Ramos (cell line): ENCODE data around the gene ZSCAN16.

Experiments used
- in situ Hi-C: fragments of 300-500 bp; cut with MboI; formaldehyde crosslinking; loops from one replicate; pipeline ENCODE4 v1.14.3; 2022; ENCODE audit warnings: low sequenced_read_pairs; ENCODE audit not compliant: unreplicated experiment

The ZSCAN16 gene

GRCh38 chr6:28124971-28125353 is 553 bp downstream of the ZSCAN16 start:
- in situ Hi-C loops = loop anchor here (10.0 kb wide), 1 partner anchor 220 kb away; no protein-coding TSS in a partner anchor

DNA sequence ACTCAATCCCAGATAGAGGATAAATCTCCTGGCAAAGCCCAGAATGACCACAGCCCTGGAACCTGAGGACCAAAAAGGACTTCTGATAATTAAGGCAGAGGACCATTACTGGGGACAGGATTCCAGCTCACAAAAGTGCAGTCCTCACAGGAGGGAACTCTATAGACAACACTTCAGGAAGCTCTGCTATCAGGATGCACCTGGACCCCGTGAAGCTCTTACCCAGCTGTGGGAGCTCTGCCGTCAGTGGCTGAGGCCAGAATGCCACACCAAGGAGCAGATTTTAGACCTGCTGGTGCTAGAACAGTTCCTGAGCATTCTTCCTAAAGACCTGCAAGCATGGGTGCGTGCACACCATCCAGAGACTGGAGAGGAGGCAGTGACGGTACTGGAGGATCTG is 992 bp downstream of the ZSCAN16 start:
- in situ Hi-C loops = loop anchor here (10.0 kb wide), 1 partner anchor 221 kb away; no protein-coding TSS in a partner anchor

DNA sequence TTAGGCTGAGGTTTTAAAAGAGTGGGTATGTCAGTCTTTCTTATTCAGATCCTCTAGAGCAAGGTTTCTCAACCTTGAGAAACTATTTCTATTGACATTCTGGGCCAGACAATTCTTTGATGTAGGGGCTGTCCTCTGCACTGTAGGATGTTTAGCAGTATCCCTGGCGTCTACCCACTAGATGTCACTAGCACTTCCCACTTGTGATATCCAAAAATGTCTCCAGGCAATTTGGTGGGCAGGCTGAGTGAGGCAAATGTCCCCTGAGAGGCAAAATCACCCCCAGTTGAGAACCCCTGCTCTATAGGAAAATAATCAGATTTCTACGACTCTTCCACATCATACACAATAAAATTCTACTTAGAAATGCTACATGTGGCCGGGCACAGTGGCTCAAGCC is 9.6 kb downstream of the ZSCAN16 start:
- in situ Hi-C loops = no loop called here

DNA sequence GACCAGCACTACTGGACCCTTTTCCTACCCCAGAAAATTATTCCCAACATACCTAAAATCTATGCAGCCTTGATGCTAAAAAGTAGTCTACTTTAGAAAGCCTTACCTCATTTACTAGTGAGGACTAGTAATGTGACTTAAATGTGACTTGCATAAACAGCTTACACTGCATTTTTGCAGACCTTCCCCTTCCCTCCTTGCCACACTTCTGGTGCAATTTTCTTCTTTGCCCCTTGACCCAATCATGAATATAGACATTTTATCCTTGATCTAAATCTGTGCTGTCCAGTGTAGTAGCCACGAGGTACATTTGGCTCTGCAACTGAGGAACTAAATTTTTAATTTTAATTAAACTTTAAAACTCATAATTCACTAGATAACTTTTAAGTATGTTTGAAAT is 10.3 kb downstream of the ZSCAN16 start:
- in situ Hi-C loops = no loop called here

- in situ Hi-C loops = no loop called here
These were observed 11.0 kb downstream of the ZSCAN16 start for GRCh38 chr6:28135393-28135792.

GRCh38 chr6:28136585-28137504 is 12.4 kb downstream of the ZSCAN16 start:
- in situ Hi-C loops = no loop called here

GRCh38 chr6:28137505-28137981 is 13.1 kb downstream of the ZSCAN16 start:
- in situ Hi-C loops = no loop called here

DNA sequence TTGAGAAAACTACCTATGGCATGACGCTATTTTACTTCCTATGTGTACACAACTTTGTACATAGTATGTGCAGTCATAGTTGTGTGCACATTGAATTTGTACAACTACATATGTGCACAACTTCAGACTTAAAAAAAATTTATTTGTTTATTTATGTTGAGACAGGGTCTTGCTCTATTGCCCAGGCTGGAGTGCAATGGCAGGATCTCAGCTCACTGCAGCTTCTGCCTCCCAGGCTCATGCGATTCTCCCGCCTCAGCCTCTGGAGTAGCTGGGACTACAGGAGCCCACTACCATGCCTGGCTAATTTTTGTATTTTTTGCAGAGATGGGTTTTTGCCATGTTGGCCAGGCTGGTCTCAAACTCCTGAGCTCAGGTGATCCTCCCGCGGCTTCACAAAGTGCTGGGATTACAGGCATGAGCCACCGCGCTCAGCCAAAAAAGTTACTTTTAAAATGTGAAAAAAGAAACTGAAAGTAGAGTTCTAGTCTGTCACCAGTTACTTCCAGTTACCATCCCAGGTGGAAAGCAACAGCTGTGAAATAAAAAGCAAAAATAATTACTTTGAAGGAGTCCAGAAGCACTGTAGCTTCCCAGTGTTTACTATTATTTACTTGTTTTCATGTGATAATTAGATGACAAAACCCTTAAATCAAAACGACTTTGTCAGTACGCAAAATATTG is 15.6 kb downstream of the ZSCAN16 start:
- in situ Hi-C loops = no loop called here

- in situ Hi-C loops = no loop called here
These were observed 16.2 kb downstream of the ZSCAN16 start for GRCh38 chr6:28140616-28141015.

GRCh38 chr6:28141500-28142329 is 17.3 kb downstream of the ZSCAN16 start, which contains the start of gene ZKSCAN8:
Gene ZKSCAN8 (plus strand): TSS chr6:28141883. CDS start chr6:28148408, 6,525 bp downstream.
- in situ Hi-C loops = no loop called here

DNA sequence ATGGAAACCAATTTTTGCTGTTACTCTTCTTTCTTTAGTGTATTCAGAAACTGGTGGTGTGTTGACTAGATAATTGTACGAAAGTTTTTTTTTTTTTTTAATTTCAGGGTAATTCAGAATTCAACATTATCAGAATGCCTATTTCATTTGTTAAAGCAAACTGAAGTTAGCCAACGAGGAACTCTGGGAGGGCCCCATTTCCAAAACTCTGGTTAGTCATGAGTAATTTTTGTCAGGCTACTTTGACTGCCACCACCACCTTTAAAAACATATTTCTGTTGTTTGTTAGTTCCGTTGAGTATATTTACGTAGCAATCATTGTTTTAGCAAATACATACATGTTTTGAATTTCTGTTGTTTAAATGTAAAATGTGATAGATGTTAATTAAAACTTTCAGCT is 18.0 kb downstream of the ZSCAN16 start:
- in situ Hi-C loops = no loop called here

DNA sequence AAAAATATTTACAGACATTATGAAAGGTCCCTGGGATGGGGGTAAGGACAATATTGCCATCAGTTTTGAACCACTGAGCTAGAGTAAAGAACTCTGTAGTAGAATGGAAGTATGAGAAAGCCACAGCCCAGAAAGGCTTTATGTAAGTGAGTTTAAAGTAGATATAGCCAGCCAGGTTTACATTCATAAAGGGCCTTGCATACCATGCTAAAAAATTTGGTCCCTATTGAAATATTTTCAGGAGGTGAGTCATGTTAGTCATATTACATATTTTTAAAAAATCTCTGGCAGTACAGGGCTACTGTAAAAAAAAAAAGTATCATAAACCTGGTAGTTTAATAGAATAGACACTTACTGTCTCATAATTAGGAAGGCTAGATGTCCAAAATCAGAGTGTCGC is 20.8 kb downstream of the ZSCAN16 start:
- in situ Hi-C loops = no loop called here

DNA sequence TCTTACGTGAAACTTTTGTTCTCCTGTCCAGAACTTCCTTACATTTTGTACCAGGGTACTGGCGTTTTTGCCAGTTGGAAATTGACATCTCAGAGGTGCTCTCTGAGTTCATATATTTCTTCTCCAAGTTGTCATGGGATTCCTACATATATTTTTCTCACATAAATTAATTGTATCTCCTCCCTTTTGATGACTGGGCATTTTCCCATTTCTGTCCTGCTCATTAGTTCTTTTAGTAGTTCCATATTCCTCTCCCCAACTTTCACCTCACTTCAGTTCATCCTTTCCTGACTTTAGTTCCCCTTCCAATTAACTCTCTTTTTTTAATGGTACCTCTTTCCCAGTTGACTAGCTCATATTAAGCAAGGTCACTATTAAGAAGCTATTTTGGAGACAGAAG is 28.1 kb downstream of the ZSCAN16 start:
- in situ Hi-C loops = no loop called here

DNA sequence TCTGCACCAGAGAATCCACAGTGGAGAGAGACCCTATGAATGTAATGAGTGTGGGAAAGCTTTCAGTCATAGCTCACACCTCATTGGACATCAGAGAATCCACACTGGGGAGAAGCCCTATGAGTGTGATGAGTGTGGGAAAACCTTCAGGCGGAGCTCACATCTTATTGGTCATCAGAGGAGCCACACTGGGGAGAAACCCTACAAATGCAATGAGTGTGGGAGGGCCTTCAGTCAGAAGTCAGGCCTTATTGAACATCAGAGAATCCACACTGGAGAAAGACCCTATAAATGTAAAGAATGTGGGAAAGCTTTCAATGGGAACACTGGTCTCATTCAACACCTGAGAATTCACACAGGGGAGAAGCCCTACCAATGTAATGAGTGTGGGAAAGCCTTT is 29.1 kb downstream of the ZSCAN16 start:
- in situ Hi-C loops = no loop called here

DNA sequence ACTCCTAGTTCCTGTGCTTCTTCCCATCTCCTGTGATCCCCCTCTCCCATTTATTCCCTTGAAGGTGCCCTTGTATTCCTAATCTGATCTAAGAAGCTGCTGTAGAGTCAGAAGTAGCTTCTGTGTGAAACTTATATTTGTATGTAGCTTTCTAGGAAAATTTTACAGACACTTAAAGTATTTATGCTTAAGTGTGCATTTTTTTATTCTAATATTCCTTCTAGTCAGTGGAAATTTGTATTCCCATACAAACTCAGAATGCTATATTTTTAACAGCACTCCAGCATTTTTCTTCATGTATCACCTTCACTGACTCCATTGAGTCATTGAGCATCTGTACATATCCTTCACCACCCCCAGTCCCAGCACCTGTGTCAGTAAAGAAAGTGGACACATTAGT is 29.9 kb downstream of the ZSCAN16 start:
- in situ Hi-C loops = no loop called here

GRCh38 chr6:28158318-28158717 is 33.9 kb downstream of the ZSCAN16 start:
- in situ Hi-C loops = no loop called here

GRCh38 chr6:28159029-28159607 is 34.7 kb downstream of the ZSCAN16 start:
- in situ Hi-C loops = no loop called here

GRCh38 chr6:28160233-28160632 is 35.8 kb downstream of the ZSCAN16 start:
- in situ Hi-C loops = no loop called here

GRCh38 chr6:28161410-28162079 is 37.1 kb downstream of the ZSCAN16 start:
- in situ Hi-C loops = no loop called here
